ENCODE measurements around the gene FAM25A. TPM values are rescaled to one million over a fixed set of nuclear protein-coding genes. Genes with fewer than 3 reads are reported as not detected.

FAM25A gene
- total RNA-seq, 1 donor: not detected

DNA sequence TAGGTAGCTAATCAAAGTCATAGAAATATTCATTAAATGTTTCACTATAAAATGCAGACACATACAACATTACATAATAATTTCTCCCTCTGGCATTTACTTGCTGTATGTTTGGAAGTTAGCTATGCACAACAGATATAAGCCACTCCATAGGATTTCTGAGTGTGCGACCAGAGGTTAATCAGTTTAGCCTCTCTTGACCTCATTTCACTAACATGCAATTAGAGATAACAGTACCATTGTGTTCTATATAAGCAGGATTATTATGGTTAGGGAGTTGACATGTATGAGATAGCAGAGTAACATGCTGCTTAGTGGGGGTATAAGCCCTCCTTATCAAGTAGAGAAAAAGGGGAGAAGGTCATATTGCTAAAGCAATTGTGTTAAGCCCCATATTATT is 48.2 kb downstream of the FAM25A start:
- Histone ChIP-seq H3K4me1 (ENCODE audit: insufficient read depth, low read length) (no peaks in the 10 kb centered on the region), H3K27me3 (ENCODE audit: insufficient read depth, low read length) (no peaks in the 10 kb centered on the region), H3K9me3 (ENCODE audit: low read depth, low read length) (no peaks in the 10 kb centered on the region), H3K4me3 (ENCODE audit: low read length) (no peak overlapping the region)

DNA sequence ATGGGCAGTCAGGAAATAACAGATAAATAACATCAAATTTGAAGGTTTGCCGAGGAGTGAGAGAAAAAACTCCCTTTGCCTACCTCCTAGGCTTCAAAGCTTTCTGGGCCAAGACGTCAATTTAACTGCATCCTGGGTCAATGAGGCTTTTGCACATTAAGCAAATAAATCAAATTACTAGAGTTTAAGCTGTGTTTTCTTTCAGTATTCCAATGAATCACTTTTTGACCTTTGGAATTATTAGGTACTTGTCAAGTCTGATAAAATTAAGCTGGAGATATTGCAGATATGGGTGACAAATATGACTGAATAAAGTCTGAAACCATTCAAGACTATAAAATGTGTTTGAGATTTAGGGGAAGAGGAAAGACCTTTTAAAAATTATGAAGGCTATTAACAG is 52.4 kb downstream of the FAM25A start:
- H3K27me3 ChIP-seq (ENCODE audit: insufficient read depth, low read length): no peaks in the 10 kb centered on the region
- no peak overlapping the region for H3K4me3 ChIP-seq (ENCODE audit: low read length)
- no peaks in the 10 kb centered on the region for H3K9me3 ChIP-seq (ENCODE audit: low read depth, low read length)
- no peaks in the 10 kb centered on the region for H3K4me1 ChIP-seq (ENCODE audit: insufficient read depth, low read length)

Other genes with a start within 250 kb of the FAM25A start
- gene MMRN2, start 62.7 kb upstream of the FAM25A start, total RNA-seq: 1.2 TPM
- gene SNCG, start 61.7 kb upstream of the FAM25A start, total RNA-seq: not detected
- gene ADIRF, start 51.8 kb upstream of the FAM25A start, total RNA-seq: not detected
- 123 TPM for gene GLUD1, start 74.5 kb downstream of the FAM25A start, total RNA-seq
- 30.9 TPM for gene SHLD2, start 74.9 kb downstream of the FAM25A start, total RNA-seq
- 0.84 TPM for gene NUTM2A, start 205.2 kb downstream of the FAM25A start, total RNA-seq

Data from mononuclear cell (primary cell).